Naive B cell (primary cell): ENCODE data around the gene TNFRSF9. TPM values are rescaled to one million over a fixed set of nuclear protein-coding genes. Genes with fewer than 3 reads are reported as not detected.
"Not testable (repeated sequence)": the region's sequence is repeated elsewhere in the genome, so short reads cannot be mapped to it uniquely, and the experiment has no call there.

Experiments
- ATAC-seq, 2 donors: fragments of 150-1000 bp; cut with Tn5 transposase; 2 replicates each; pipeline ENCODE4 v1.10.0; 2021; ENCODE audit warnings: low read depth in 2 of 2, mild to moderate bottlenecking in 2 of 2, moderate library complexity in 2 of 2
- DNase-seq: peaks from one replicate; pipeline ENCODE4 v3.0.0; 2022
- H3K27ac Mint-ChIP-seq, 6 donors: one replicate each; pipeline ENCODE4 v1.8.0; 2020 to 2022; ENCODE audit warnings: mild to moderate bottlenecking in 6 of 6, mixed read lengths in 6 of 6, moderate library complexity in 5 of 6, inconsistent platforms in 2 of 6
- H3K27me3 Mint-ChIP-seq, 3 donors: one replicate each; pipeline ENCODE4 v1.8.0; 2021 to 2022; ENCODE audit warnings: mixed read lengths in 3 of 3, mild to moderate bottlenecking in 1 of 3
- H3K36me3 Mint-ChIP-seq, 2 donors: one replicate each; pipeline ENCODE4 v1.8.0; 2020 to 2022; ENCODE audit warnings: mixed read lengths in 2 of 2, inconsistent platforms in 1 of 2, mild to moderate bottlenecking in 1 of 2
- H3K4me1 Mint-ChIP-seq, 3 donors: one replicate each; pipeline ENCODE4 v1.8.0; 2020 to 2022; ENCODE audit warnings: mixed read lengths in 3 of 3, inconsistent platforms in 1 of 3, mild to moderate bottlenecking in 1 of 3, moderate library complexity in 1 of 3
- H3K4me3 Mint-ChIP-seq, 8 donors: one replicate each; pipeline ENCODE4 v1.8.0; 2020 to 2022; ENCODE audit warnings: mild to moderate bottlenecking in 8 of 8, mixed read lengths in 8 of 8, moderate library complexity in 8 of 8, inconsistent platforms in 2 of 8
- H3K9me3 Mint-ChIP-seq, 7 donors: one replicate each; pipeline ENCODE4 v1.8.0; 2020 to 2022; ENCODE audit warnings: mixed read lengths in 7 of 7, mild to moderate bottlenecking in 5 of 7, inconsistent platforms in 2 of 7, moderate library complexity in 1 of 7
- polyA plus RNA-seq, 6 donors: library from polyadenylated mRNA; unstranded; fragments of 300-500 nt; fragmentation: Illumina TruSeq; gene quantifications; one replicate each; pipeline ENCODE4 v1.2.3, GENCODE V29; 2021; ENCODE audit warnings: low read depth in 6 of 6

The TNFRSF9 gene
- polyA plus RNA-seq, 6 donors from 2014 or later: 0.38 to 0.52 TPM; not detected in 4

DNA sequence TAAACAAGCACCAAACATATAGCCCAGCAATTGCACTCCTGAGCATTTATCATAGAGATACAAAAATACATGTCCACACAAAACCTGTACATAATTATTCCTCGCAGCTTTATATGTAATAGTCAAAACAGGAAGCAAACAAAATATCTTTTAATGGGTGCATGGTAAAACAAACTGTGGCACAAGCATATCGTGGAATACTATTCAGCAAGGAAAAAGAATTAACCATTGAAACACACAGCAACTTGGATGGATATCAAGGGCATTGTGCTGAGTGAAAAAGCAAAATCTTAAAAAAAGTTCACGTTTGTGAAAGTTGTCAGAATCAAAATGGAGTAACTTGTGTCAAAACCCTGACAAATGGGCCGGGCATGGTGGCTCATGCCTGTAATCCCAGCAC lies 12.4 kb downstream of the TNFRSF9 start:
- no peak for ATAC-seq
- H3K9me3 Mint-ChIP-seq: no peaks in the 10 kb centered on the region
- H3K36me3 Mint-ChIP-seq: no peaks in the 10 kb centered on the region
- H3K27me3 Mint-ChIP-seq: peaks cover 21 to 46% (median 32%) of the 10 kb centered on the region in 3 donors
- peaks cover 0 to 10% (median 3%) of the 10 kb centered on the region in 3 donors for H3K4me1 Mint-ChIP-seq
- DNase-seq: no peak
- H3K4me3 Mint-ChIP-seq: no peak overlapping the region
- H3K27ac Mint-ChIP-seq: no peak overlapping the region

DNA sequence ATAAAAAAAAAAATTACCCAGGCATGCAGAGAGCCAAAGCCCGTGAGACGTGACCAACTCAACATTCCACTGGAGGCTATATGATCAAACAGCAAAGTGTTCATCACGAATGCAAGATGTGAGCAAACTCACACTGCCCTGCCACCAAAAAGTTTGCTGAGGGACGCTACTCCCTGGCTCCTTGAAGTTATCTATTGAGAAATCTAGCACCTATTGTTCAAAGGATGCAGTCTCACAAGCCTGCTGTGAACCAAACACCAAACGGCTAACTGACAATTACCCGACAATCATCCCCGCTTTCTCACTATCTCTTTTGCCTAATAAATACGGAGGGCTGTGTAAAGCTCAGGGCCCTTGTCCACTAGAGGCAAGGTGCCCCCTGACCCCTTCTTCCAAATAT lies 13.6 kb downstream of the TNFRSF9 start:
- H3K27ac Mint-ChIP-seq, H3K4me3 Mint-ChIP-seq, H3K9me3 Mint-ChIP-seq, H3K4me1 Mint-ChIP-seq, DNase-seq, ATAC-seq, H3K36me3 Mint-ChIP-seq: not testable (repeated sequence)
- H3K27me3 Mint-ChIP-seq: peaks cover 15 to 35% (median 24%) of the 10 kb centered on the region in 3 donors

DNA sequence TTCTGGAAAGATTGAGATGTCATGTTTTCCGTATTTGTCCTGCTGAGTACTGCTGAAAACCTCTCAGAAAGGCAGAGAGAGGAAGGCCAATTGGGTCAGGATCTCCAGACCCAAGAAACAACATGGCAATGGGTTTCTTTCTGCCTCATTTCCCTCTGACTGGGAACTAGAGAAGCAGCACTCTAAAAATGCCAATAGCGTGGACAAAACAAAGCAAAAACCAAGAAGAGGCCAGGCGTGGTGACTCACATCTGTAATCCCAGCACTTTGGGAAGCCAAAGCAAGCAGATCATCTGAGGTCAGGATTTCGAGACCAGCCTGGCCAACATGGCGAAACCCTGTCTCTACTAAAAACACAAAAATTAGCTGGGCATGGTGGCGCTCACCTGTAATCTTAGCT lies 18.3 kb downstream of the TNFRSF9 start:
- DNase-seq: no peak
- H3K4me1 Mint-ChIP-seq: no peaks in the 10 kb centered on the region
- no peak for ATAC-seq
- peak overlapping the region in 1 of 6 donors; percentile 23 for H3K27ac Mint-ChIP-seq
- peaks cover 16 to 23% (median 18%) of the 10 kb centered on the region in 3 donors for H3K27me3 Mint-ChIP-seq
- no peaks in the 10 kb centered on the region for H3K36me3 Mint-ChIP-seq
- no peaks in the 10 kb centered on the region for H3K9me3 Mint-ChIP-seq
- H3K4me3 Mint-ChIP-seq: no peak overlapping the region

DNA sequence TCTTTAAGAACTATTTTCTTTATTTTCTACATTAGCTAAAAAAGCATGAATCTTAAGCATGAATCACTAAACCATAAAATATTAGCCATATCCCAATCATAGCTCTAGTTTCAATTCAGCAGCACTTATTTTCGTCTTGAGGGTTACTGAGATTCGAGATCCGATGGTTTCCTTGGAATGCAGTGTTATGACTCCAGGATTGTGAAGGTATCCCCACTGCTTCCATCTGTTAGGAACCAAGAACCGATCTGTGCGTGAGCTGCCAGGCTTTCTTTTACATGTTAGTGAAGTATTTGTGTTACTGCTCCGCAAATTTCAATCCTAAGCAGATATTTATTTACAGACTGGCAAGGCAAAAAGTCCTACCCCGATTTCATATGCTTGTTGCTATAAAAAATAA lies 18.8 kb downstream of the TNFRSF9 start:
- no peak overlapping the region for H3K4me3 Mint-ChIP-seq
- no peaks in the 10 kb centered on the region for H3K4me1 Mint-ChIP-seq
- no peak for DNase-seq
- no peaks in the 10 kb centered on the region for H3K36me3 Mint-ChIP-seq
- no peaks in the 10 kb centered on the region for H3K9me3 Mint-ChIP-seq
- no peak overlapping the region for H3K27ac Mint-ChIP-seq
- no peak for ATAC-seq
- peaks cover 16 to 25% (median 21%) of the 10 kb centered on the region in 3 donors for H3K27me3 Mint-ChIP-seq

DNA sequence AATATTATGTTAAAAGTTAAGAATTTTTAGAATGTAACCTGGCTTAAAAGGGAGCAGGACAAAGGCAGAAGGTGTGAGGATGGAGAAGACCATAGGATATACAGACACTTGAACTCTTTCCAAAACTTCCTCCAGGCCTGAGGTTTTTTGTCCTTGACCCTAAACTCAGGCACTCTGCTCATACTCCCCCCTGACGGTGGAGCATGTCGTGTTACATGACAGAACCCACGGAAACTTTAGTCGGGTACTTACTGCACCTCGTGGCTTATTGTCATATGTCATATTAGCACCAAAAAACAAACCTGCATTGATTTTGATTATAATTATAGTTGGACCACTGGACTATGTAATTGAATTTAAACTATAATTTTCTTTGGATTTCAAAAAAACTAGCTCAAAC lies 20.8 kb downstream of the TNFRSF9 start:
- ATAC-seq: no peak
- H3K9me3 Mint-ChIP-seq: no peaks in the 10 kb centered on the region
- H3K27me3 Mint-ChIP-seq: peaks cover 10 to 25% (median 12%) of the 10 kb centered on the region in 3 donors
- H3K4me3 Mint-ChIP-seq: no peak overlapping the region
- H3K4me1 Mint-ChIP-seq: no peaks in the 10 kb centered on the region
- no peaks in the 10 kb centered on the region for H3K36me3 Mint-ChIP-seq
- no peak overlapping the region for H3K27ac Mint-ChIP-seq
- no peak for DNase-seq

DNA sequence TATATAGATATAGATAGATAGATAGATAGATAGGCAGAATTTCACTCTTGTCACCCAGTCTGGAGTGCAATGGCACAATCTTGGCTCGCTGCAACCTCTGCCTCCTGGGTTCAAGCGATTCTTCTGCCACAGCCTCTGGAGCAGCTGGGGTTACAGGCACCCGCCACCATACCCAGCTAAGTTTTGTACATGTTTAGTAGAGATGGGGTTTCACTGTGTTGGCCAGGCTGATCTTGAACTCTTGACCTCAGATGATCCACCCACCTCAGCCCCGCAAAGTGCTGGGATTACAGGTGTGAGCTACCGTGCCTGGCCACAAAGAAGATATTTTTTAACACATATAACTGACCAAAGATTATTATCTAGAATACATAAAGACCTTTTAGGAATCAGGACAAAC lies 22.7 kb downstream of the TNFRSF9 start:
- not testable (repeated sequence) for H3K4me3 Mint-ChIP-seq, H3K36me3 Mint-ChIP-seq, H3K4me1 Mint-ChIP-seq, H3K9me3 Mint-ChIP-seq, DNase-seq, ATAC-seq, H3K27ac Mint-ChIP-seq
- H3K27me3 Mint-ChIP-seq: peaks cover 12 to 29% (median 25%) of the 10 kb centered on the region in 3 donors

DNA sequence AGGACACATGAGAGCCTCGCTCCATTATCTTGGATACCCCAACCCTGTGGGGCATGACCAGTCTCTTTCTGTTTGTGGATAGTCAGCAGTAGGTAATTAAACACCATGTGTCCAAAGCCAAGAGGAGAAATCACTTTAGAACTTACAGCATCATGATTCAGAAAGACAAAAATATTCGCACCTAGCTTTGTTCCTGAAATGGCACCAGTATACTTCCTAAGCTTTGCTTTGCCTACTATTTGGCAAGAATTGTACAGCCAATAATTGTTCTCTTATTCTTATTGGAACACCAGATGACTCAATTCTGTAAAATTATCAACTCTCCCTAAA lies 24.2 kb downstream of the TNFRSF9 start:
- peaks cover 14 to 28% (median 27%) of the 10 kb centered on the region in 3 donors for H3K27me3 Mint-ChIP-seq
- H3K9me3 Mint-ChIP-seq: peaks cover 0 to 2% (median 0%) of the 10 kb centered on the region in 7 donors
- no peak overlapping the region for H3K4me3 Mint-ChIP-seq
- H3K27ac Mint-ChIP-seq: no peak overlapping the region
- DNase-seq (no peak), ATAC-seq (no peak)
- peaks cover 0 to 10% (median 6%) of the 10 kb centered on the region in 3 donors for H3K4me1 Mint-ChIP-seq
- H3K36me3 Mint-ChIP-seq: no peaks in the 10 kb centered on the region

DNA sequence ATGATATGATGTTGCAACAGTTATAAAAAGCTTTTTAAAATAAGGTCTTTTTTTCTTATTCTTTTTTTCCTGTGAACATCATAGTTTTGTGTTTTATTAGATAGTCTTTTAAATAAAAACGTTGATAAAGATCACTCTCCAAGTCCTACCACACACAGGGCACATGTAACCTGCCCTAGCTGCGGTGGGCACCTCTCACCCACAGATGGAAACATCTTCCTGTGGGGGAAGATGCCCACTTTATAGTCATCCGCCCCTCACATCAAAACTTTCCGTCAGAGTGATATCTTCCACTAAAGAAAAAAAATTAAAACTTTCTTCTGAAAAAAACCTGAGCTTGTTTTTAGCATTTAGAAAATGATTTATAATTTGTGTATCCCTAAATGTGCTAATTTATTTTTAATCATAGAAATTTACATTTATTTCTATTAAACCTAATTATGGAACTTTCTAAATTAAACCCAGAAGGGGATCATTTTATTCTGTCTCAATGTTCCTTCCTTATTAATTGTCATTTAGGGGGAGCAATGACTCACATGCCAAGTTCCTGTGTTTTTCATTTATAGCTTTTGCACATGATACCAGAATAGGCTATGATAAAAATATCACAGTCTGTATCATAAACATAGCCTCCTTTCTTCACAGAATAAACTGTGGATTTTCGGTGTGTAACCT lies 24.7 kb downstream of the TNFRSF9 start:
- Mint-ChIP-seq H3K4me1 (peaks cover 0 to 10% (median 6%) of the 10 kb centered on the region in 3 donors), H3K9me3 (peaks cover 0 to 2% (median 0%) of the 10 kb centered on the region in 7 donors), H3K36me3 (no peaks in the 10 kb centered on the region), H3K27ac (no peak overlapping the region), H3K27me3 (peaks cover 14 to 28% (median 27%) of the 10 kb centered on the region in 3 donors), H3K4me3 (no peak overlapping the region)
- no peak for ATAC-seq
- no peak for DNase-seq

DNA sequence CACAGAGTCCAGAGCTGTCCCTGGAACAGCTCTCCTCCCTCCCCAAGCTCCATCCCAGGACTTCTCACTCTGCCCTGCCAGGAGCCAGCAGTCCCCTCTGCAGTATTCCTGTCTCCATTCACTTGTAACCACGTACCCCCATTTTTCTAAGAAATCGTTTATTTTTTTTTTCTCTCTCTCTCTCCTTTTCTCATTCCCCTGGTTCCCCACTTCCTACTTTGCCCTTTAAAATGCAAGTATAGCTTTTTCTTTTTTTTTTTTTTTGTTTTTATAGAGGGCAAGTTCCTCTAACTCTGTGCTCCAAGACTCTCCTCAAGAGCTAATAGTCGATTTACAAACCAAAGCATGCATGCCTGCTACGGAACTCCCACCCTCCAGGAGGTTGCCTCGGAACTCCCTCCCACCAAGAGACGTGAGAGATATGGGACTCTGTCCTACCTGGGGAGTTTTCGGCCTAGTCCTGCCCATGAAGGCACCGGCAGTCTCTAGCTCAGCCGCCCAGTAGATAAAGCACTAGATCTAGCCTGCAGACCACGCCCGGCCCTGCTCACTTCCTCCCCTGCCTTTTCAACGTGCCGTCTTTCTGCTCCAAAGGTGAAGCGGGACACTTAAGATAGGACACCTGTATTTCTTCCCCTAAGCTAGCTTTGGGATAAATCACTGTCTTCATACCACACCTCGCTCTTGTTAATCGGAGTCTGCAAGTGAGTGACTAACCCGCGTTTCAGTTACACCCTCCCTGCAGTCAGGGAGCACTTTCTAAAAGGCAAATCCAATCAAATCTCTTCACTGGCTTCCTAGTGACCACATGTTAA lies 27.7 kb downstream of the TNFRSF9 start:
- H3K27ac Mint-ChIP-seq: no peak overlapping the region
- no peaks in the 10 kb centered on the region for H3K36me3 Mint-ChIP-seq
- peaks cover 11 to 28% (median 23%) of the 10 kb centered on the region in 3 donors for H3K27me3 Mint-ChIP-seq
- H3K9me3 Mint-ChIP-seq: peaks cover 0 to 2% (median 0%) of the 10 kb centered on the region in 7 donors
- DNase-seq (no peak), ATAC-seq (no peak)
- peak overlapping the region in 1 of 8 donors; percentile 43 for H3K4me3 Mint-ChIP-seq
- peaks cover 0 to 10% (median 6%) of the 10 kb centered on the region in 3 donors for H3K4me1 Mint-ChIP-seq

DNA sequence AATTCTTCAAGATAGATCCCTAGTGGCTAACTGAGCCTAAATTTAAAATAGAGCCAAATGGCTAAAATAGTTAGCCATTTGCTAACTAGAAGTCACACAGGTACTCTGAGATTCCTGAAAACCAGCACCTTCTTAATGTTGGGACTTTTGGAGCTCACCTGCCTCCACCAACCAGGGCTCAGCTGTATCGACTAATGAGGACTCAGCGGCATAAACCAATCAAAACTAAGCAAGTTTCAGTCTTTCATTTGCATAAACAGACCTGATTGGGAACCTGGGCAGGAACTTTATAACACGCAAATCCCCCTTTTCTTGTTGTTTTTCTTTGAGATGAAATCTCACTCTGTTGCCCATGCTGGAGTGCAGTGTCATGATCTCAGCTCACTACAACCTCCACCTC lies 28.5 kb downstream of the TNFRSF9 start:
- DNase-seq (no peak), ATAC-seq (no peak)
- Mint-ChIP-seq H3K9me3 (peaks cover 0 to 2% (median 0%) of the 10 kb centered on the region in 7 donors), H3K4me3 (peak overlapping the region in 1 of 8 donors; percentile 29), H3K36me3 (no peaks in the 10 kb centered on the region), H3K27ac (no peak overlapping the region), H3K4me1 (peaks cover 0 to 10% (median 6%) of the 10 kb centered on the region in 3 donors), H3K27me3 (peaks cover 7 to 23% (median 18%) of the 10 kb centered on the region in 3 donors)

DNA sequence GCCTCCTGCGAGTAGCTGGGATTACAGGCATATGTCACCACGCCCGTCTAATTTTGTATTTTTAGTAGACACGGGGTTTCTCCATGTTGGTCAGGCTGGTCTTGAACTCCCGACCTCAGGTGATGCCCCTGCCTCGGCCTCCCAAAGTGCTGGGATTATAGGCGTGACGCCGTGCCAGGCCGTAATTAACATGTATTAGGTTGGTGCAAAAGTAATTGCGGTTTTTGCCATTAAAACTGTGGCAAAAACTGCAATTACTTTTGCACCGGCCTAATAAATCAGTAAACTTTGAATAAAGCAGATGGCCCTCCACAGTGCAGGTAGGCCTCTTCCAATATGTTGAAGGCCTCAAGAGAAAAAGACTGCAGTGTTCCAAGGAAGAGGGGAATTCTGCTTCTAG lies 35.4 kb downstream of the TNFRSF9 start:
- Mint-ChIP-seq H3K4me3 (no peak overlapping the region), H3K36me3 (no peaks in the 10 kb centered on the region), H3K4me1 (peaks cover 0 to 5% (median 0%) of the 10 kb centered on the region in 3 donors), H3K27me3 (peaks cover 3 to 19% (median 7%) of the 10 kb centered on the region in 3 donors), H3K9me3 (no peaks in the 10 kb centered on the region), H3K27ac (no peak overlapping the region)
- ATAC-seq (no peak), DNase-seq (no peak)

DNA sequence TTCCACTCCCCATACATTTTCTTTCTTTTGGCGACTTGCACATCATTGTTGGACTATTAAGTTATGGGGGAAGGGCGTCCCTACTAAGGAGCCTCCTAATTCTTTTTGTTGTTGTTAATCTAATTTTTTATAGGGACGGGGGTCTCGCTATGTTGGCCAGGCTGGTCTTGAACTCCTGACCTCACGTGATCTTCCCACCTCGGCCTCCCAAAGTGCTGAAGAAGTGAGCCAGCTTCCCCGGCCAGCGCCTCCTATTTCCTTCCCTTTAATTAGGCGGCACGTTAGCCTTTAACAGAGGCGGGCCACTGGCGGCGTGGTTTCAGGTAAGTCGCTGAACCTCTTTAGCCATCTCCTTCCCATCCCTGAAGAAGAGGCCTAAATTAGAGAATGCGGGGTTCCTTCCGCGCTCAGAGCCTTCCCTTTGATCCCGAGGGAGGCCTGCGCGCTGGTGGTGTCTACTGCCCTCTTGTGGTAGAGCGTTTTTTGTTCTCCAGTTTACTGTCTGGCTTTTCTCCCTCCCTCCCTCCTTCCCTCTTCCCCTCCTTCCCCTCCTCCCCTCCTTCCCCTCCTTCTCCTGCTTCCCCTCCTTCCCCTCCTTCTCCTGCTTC lies 38.1 kb downstream of the TNFRSF9 start:
- Mint-ChIP-seq H3K27ac (no peak overlapping the region), H3K4me3 (peak overlapping the region in 5 of 8 donors; percentile 22 to 79 (median 69)), H3K27me3 (peaks cover 3 to 19% (median 7%) of the 10 kb centered on the region in 3 donors), H3K4me1 (peaks cover 0 to 5% (median 0%) of the 10 kb centered on the region in 3 donors), H3K9me3 (no peaks in the 10 kb centered on the region), H3K36me3 (no peaks in the 10 kb centered on the region)
- ATAC-seq (peak; percentile 40 to 61), DNase-seq (peak; percentile 35)

DNA sequence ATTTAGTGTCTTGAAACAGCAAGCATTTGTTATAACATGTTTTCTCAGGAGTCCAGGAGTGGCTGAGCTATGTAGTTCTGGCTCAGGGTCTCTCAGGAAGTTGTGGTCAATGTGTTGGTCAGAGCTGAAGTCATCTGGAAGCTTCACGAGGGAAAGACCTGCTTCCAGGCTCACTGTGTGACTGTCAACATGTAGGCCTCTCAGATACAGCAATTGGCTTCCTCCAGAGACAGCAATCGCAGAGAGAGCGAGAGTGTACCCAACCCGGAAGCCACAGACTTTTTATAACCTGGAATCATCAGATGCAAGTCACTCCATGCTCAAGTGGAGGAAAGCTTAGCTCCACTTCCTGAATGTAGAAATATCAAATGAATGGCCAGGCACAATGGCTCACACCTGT lies 40.9 kb downstream of the TNFRSF9 start:
- no peak for DNase-seq
- no peak overlapping the region for H3K4me3 Mint-ChIP-seq
- H3K4me1 Mint-ChIP-seq: peaks cover 0 to 5% (median 0%) of the 10 kb centered on the region in 3 donors

More for the DNA sequence above, 40.9 kb downstream of the TNFRSF9 start:
- no peaks in the 10 kb centered on the region for H3K9me3 Mint-ChIP-seq
- no peaks in the 10 kb centered on the region for H3K36me3 Mint-ChIP-seq
- no peak overlapping the region for H3K27ac Mint-ChIP-seq
- no peak for ATAC-seq
- peaks cover 3 to 13% (median 7%) of the 10 kb centered on the region in 3 donors for H3K27me3 Mint-ChIP-seq
